ENCODE results near the gene GABRD. TPM values are rescaled to one million over a fixed set of nuclear protein-coding genes. Genes with fewer than 3 reads are reported as not detected.

GABRD gene
- total and polyA plus RNA-seq, 10 of the 15 experiments (the other 5 are each of a cell fraction or from before 2014, with no cell fraction given), result not detected

DNA sequence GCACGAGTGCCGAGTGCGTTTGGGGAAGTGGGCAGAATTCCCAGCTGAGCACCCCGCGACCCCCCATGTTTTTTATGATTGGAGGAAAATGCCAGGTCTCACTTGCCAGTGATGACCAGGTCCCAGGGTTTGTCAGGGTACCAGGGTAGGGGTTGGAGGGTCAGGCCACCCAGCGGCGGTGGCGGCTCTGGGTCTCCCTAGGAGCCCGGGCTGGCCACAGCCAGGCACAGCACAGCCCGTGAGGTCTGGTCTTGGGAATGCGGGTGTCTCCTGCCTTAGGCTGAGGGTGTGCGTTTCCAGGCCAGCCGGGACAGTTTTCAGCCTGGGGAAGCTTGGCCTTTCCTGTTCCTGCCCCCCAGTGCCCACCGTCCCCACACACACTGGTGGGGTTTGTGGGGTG, 53.7 kb downstream of the GABRD start (continued):
- TF ChIP-seq, protein P1, sequence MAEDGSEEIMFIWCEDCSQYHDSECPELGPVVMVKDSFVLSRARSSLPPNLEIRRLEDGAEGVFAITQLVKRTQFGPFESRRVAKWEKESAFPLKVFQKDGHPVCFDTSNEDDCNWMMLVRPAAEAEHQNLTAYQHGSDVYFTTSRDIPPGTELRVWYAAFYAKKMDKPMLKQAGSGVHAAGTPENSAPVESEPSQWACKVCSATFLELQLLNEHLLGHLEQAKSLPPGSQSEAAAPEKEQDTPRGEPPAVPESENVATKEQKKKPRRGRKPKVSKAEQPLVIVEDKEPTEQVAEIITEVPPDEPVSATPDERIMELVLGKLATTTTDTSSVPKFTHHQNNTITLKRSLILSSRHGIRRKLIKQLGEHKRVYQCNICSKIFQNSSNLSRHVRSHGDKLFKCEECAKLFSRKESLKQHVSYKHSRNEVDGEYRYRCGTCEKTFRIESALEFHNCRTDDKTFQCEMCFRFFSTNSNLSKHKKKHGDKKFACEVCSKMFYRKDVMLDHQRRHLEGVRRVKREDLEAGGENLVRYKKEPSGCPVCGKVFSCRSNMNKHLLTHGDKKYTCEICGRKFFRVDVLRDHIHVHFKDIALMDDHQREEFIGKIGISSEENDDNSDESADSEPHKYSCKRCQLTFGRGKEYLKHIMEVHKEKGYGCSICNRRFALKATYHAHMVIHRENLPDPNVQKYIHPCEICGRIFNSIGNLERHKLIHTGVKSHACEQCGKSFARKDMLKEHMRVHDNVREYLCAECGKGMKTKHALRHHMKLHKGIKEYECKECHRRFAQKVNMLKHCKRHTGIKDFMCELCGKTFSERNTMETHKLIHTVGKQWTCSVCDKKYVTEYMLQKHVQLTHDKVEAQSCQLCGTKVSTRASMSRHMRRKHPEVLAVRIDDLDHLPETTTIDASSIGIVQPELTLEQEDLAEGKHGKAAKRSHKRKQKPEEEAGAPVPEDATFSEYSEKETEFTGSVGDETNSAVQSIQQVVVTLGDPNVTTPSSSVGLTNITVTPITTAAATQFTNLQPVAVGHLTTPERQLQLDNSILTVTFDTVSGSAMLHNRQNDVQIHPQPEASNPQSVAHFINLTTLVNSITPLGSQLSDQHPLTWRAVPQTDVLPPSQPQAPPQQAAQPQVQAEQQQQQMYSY (CRISPR knock-in tag; IDR thresholded peaks at IDR 0.05), result no peak

DNA sequence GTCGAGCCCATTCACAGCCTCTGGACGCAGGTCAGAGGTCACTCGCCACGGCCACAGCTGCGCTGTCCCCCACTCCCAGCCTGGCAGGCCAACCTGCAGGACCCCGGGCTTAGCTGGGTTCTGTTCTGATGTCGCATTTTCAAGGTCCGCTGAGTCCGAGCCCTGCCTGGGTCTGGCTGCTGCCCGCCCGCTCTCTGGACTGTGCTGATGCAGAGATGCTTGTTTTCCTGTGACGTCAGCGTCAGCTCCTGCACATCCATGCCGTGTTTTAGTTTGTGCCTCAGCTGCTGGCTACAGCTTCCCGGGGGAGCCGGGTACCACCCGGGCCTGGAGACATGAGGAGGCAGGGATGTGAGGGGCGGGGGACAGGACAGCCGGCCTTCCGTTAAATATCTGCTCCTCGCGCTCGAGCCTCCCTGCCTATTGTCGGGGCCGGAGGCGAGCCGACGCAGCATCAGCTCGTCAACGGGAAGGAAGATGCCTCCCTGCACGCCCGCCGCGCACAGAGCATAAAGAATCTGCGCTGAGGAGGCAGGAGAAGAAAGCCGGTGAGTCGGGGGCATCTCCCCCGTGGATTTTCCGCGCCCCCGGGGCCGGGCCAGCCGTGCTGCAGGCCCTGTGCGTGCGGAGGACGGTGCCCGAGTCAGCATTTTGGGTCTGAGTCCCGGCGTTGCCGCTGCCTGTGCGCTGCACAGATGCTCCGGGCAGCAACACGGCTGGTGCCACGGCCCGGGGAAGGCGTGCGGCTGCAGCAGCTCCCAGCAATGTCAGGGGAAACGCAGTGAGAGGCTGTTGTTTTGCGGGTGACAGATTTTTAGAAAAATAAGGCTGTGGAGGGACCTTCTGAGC, 54.5 kb downstream of the GABRD start:
- no TSS peak for BruUV-seq (replicated peaks)
- no peak overlapping the region for H2AFZ ChIP-seq (ENCODE audit: control insufficient read depth, low read depth, low read length)
- H3K4me2 ChIP-seq (ENCODE audit: control insufficient read depth, insufficient read depth), result no peak overlapping the region
- in situ Hi-C loops (cut with MboI), result no loop called here
- no peak overlapping the region for H3K9ac ChIP-seq (ENCODE audit: control insufficient read depth, insufficient read depth, low read length)
- ChIA-PET RAD21 (ENCODE audit: unreplicated experiment) (no interaction called here), POLR2A (no interaction called here), SMC1A (ENCODE audit: uncharacterized antibody, unreplicated experiment) (no interaction called here), CTCF (no interaction called here)
- no peak overlapping the region for H3K4me3 ChIP-seq
- H3K27me3 ChIP-seq (replicated peaks in 1 of 2; ENCODE audit: control insufficient read depth in 2 of 2, insufficient read depth in 2 of 2, low read length in 1 of 2), result no peaks in the 10 kb centered on the region
- H3K27ac ChIP-seq (ENCODE audit: control insufficient read depth, insufficient read depth), result no peak overlapping the region
- DNase-seq (ENCODE audit: low read depth, low spot score) (no peak), ATAC-seq (no peak), FAIRE-seq (no peak)
- intact Hi-C loops (cut with micrococcal nuclease; ENCODE audit: unreplicated experiment), result no loop called here
- H3K9me3 ChIP-seq (replicated peaks; ENCODE audit: control insufficient read depth, insufficient read depth, low read length), result no peaks in the 10 kb centered on the region; the same call in 2 of the 3 replicates
- no peaks in the 10 kb centered on the region for H4K20me1 ChIP-seq (ENCODE audit: control insufficient read depth, insufficient read depth)
- H3K4me1 ChIP-seq (ENCODE audit: control insufficient read depth, insufficient read depth, low read length), result no peaks in the 10 kb centered on the region
- WGBS (ENCODE audit: insufficient coverage, insufficient replicate concordance, low lambda C conversion rate, missing lambda C conversion rate), result 89% methylated on average over 55 of the region's 59 CpGs
- no peaks in the 10 kb centered on the region; a peak in 1 of 4 replicates for H3K36me3 ChIP-seq (ENCODE audit: control insufficient read depth in 2 of 2, insufficient read depth in 2 of 2, low read length in 1 of 2)
- H3K79me2 ChIP-seq (ENCODE audit: control insufficient read depth, insufficient read depth, low read length), result no peaks in the 10 kb centered on the region
- TF ChIP-seq KDM1A (IDR thresholded peaks at IDR 0.05; ENCODE audit: borderline replicate concordance) (no peak), POLR2AphosphoS2 (IDR thresholded peaks at IDR 0.05; ENCODE audit: low read depth, low read length) (no peak), FOXK2 (IDR thresholded peaks at IDR 0.05) (no peak), SUPT20H (IDR thresholded peaks at IDR 0.05; ENCODE audit: borderline replicate concordance, control insufficient read depth, low read depth, low read length) (no peak), TCF3 (IDR thresholded peaks at IDR 0.05; ENCODE audit: borderline replicate concordance, insufficient read depth, low read depth, low read length) (no peak), CREM (IDR thresholded peaks at IDR 0.05; ENCODE audit: low read depth) (no peak), GABPA (IDR thresholded peaks at IDR 0.05; ENCODE audit: low read depth) (no peak), EGR1 (IDR thresholded peaks at IDR 0.05; ENCODE audit: borderline replicate concordance in 1 of 2, low read depth in 2 of 2, low read length in 2 of 2) (no peak)
- TF ChIP-seq, protein P2, sequence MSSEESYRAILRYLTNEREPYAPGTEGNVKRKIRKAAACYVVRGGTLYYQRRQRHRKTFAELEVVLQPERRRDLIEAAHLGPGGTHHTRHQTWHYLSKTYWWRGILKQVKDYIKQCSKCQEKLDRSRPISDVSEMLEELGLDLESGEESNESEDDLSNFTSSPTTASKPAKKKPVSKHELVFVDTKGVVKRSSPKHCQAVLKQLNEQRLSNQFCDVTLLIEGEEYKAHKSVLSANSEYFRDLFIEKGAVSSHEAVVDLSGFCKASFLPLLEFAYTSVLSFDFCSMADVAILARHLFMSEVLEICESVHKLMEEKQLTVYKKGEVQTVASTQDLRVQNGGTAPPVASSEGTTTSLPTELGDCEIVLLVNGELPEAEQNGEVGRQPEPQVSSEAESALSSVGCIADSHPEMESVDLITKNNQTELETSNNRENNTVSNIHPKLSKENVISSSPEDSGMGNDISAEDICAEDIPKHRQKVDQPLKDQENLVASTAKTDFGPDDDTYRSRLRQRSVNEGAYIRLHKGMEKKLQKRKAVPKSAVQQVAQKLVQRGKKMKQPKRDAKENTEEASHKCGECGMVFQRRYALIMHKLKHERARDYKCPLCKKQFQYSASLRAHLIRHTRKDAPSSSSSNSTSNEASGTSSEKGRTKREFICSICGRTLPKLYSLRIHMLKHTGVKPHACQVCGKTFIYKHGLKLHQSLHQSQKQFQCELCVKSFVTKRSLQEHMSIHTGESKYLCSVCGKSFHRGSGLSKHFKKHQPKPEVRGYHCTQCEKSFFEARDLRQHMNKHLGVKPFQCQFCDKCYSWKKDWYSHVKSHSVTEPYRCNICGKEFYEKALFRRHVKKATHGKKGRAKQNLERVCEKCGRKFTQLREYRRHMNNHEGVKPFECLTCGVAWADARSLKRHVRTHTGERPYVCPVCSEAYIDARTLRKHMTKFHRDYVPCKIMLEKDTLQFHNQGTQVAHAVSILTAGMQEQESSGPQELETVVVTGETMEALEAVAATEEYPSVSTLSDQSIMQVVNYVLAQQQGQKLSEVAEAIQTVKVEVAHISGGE (CRISPR knock-in tag; IDR thresholded peaks at IDR 0.05), result no peak
- TF ChIP-seq, protein P3, sequence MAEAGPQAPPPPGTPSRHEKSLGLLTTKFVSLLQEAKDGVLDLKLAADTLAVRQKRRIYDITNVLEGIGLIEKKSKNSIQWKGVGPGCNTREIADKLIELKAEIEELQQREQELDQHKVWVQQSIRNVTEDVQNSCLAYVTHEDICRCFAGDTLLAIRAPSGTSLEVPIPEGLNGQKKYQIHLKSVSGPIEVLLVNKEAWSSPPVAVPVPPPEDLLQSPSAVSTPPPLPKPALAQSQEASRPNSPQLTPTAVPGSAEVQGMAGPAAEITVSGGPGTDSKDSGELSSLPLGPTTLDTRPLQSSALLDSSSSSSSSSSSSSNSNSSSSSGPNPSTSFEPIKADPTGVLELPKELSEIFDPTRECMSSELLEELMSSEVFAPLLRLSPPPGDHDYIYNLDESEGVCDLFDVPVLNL (IDR thresholded peaks at IDR 0.05; ENCODE audit: low read depth, low read length), result no peak

All from GM12878 (cell line).